AG09319 (cell line): ENCODE results near the gene CCDC142.
"Not testable (repeated sequence)": the region's sequence is repeated elsewhere in the genome, so short reads cannot be mapped to it uniquely, and the experiment has no call there.

ENCODE experiments used
- DNase-seq: peaks from one replicate; pipeline ENCODE4 v3.0.0-alpha.2; 2010; ENCODE audit warnings: low read depth; ENCODE audit errors: extremely low read depth
- TF ChIP-seq, protein P1 (sequence below): IDR thresholded peaks from 2 replicates; pipeline ENCODE4 v1.5.1; 2011; ENCODE audit warnings: low read depth, mild to moderate bottlenecking, inconsistent platforms, low read length, moderate library complexity

The CCDC142 gene

DNA sequence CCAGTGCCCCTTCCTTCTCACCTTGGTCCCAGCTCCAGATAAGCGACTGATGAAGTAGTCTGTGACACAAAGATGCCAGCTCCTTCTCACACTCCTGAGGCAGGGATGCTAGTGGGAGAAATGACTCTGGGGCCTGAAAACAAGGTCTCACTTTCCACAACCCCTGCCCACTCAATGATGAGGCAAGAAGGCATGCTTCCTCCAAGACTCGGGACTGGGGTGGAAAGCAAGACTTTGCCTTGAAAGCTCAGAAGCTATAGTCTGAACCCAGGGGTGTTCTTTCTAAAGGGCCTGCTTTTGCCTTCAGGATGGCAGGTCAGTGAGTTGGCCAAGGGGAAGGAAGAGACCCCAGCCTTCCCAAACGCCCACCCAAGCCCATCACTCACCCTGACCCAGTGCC is 1.4 kb downstream of the CCDC142 start:
- no peak for DNase-seq
- TF ChIP-seq, protein P1, sequence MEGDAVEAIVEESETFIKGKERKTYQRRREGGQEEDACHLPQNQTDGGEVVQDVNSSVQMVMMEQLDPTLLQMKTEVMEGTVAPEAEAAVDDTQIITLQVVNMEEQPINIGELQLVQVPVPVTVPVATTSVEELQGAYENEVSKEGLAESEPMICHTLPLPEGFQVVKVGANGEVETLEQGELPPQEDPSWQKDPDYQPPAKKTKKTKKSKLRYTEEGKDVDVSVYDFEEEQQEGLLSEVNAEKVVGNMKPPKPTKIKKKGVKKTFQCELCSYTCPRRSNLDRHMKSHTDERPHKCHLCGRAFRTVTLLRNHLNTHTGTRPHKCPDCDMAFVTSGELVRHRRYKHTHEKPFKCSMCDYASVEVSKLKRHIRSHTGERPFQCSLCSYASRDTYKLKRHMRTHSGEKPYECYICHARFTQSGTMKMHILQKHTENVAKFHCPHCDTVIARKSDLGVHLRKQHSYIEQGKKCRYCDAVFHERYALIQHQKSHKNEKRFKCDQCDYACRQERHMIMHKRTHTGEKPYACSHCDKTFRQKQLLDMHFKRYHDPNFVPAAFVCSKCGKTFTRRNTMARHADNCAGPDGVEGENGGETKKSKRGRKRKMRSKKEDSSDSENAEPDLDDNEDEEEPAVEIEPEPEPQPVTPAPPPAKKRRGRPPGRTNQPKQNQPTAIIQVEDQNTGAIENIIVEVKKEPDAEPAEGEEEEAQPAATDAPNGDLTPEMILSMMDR: no peak

DNA sequence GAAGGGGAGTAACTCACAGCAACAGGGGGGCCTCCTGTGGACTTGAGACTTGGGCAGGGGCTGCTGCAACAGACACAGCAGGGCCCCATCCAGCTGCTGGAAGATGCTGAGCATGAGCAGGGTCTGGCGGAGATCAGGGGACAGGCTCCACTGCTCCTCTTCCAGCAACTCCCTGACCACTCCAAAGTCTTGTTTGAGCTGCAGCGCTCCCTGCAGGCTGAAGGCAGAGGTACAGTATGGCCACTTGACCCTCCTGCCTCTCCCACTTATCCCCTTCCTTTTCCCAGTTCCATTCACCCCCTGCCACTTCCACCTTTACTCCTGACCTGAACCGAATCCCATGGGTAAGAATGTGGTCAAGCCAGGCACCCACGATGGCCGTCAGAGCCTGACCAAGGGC is 7.9 kb downstream of the CCDC142 start:
- TF ChIP-seq, protein P1: no peak; the same call in 1 of the 2 replicates
- no peak for DNase-seq

DNA sequence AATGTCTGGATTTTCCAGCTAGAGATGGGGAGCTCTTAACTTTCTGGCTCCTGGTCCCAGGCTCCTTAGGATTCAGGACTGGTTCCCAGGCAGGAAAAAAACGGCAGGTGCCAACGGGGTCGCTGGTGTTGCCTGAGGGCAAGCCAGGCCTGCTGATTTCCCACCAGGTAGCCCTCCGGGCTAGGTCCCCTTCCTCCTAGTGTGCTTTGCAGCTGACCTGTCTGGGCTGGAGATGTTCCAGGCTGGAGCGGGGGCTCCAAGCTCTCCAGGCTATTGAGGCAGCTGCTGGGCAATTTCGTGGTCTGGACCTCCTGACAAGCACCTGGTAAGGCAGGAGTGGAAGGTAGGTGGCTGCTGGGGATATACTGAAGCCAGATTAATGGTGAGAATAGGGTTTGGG is 8.3 kb downstream of the CCDC142 start:
- TF ChIP-seq, protein P1: no peak
- DNase-seq: no peak

DNA sequence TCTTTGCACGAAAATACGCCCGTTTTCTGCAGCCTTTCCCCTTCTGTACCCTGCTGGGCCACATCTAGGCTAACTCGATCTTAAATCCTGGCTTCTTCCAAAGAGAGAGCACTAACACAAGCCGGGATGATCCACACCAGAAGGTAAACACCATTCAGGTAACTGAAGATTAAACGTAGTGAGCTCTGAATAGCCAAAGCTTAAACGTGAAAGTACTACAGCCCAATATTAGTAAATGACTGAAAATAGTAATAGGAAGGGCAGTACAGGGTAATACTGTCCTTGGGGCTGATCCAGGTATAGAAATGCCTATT is 9.9 kb downstream of the CCDC142 start:
- DNase-seq: no peak
- TF ChIP-seq, protein P1: no peak

DNA sequence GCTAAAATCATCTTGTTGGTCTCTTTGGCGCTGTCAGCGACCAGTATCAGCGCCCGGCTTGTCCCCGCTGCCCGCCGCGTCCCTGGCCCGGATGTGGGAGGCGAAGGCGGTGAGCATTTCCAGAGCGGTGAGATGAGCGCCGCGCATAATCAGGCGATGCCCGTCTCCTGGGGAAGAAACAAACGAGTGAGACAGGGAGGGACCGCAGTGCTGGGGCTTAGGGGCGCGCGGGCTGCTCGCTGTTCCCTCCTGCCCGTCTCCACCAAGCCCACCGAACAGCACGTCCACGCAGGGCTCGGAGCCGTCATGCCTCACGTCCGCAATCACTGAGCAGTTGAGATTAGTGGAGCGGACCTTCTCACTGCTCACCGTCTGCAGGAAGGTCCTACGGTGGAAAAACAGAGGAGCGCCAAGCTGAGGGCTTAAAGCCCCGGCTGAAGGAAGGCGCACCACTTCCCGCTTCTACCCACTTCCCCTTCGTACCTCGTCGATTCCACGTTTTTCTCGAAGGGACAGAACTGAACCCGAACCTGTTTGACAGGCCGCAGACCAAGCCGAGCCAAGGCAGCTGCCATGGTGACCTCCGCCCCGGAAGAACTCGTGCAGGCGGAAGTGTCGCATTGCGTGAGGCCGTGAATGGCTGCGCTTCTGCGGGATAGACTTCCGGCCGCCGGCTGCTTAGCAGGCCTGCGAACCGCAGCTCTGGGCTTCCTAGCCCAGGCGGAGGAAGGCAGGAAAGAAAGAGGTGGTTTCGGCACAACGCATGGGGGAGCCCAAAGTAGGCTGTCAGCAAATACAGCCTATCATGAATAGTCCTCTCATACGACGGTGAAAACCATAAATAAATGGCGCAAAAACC is 10.5 kb downstream of the CCDC142 start, which contains the start of gene MRPL53:
MRPL53 (minus strand) TSS at position 595 of the 859 bp plus-strand sequence; CDS start at position 575, 20 bp downstream.
- DNase-seq: peak; percentile 75
- TF ChIP-seq, protein P1: no peak

DNA sequence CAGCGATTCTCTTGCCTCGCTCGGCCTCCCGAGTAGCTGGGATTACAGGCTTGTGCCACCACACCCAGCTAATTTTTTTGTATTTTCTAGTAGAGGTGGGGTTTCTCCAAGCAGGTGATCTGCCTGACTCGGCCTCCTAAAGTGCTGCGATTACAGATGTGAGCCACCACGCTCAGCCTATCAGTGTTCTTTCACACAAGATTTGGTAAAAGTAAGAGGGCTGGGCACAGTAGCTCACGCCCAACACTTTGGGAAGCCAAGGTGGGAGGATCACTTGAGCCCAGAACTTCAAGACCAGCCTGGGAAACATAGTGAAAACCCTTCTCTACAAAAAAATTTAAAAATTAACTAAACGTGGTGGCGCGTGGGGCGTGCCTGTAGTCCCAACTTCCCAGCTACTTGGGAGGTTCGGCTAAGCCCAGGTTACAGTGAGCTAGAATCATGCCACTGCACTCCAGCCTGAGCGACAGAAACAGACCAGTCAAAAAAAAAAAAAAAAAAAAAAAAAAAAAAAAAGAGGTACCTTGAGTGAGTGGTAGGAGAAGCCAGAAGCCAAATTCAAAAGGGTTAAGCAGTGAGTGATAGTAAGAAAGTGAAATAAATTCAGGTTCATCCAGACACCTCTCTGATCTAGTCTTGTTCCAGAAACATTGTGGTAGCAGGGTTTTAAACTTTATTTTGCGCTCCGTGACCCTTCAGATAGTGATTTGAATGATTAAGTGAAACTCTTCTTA is 11.3 kb downstream of the CCDC142 start:
- no peak for DNase-seq
- TF ChIP-seq, protein P1: no peak

DNA sequence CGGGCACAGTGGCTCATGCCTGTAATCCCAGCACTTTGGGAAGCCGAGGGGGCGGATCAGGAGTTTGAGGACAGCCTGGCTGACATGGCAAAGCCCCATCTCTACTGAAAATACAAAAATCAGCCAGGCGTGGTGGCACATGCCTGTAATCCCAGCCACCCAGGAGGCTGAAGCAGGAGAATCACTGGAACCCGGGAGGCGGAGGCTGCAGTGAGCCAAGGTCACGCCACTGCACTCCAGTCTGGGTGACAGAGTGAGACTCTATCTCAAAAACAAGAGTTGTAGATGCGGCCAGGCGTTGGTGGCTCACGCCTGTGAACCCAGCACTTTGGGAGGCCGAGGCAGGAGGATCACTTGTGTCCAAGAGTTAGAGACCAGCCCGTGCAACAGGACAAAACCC is 12.1 kb downstream of the CCDC142 start:
- not testable (repeated sequence) for DNase-seq
